HS-27A (cell line): Measurements from ENCODE around the gene MAPRE3.

Source experiments
- DNase-seq: peaks from one replicate; pipeline ENCODE4 v3.0.0-alpha.2; 2012; ENCODE audit warnings: low read depth, missing footprints

The MAPRE3 gene

DNA sequence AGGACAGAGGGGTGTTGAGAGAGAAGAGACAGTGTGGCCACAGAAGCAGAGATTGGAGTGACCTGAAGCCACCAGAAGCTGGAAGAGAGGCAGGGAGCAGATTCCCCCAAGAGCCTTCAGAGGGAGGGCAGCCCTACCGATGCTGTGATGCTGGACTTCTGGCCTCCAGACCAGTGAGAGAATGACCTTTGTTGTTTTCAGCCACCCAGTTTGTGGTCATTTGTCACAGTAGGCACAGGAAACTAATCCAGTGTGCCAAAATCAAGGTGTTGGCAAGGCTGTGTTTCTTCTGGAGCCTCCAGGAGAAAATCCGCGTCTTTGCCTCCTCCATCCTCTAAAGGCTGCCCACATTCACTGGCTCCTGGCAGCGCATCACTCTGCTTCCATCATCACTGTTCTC, 15.4 kb downstream of the MAPRE3 start:
- DNase-seq = no peak

DNA sequence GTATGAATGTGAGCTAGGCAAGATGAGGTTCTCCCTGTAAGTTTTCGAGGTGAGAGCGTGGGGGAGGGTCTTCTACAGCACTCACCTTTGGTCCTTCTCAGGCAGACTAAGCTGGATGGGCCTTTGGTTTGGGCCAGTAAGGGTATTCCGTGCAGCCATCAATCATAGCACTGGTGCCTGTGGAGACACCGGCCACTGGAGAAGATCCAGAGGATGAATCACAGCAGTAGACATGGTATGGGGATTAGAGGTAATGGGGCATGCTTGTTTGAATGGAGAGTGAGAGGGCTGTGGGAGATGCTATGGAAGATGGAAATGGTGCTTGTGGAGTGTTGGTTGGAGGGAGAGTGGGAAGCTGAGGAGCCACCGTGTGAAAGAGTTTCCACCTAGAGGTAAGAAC, 16.1 kb downstream of the MAPRE3 start:
- no peak for DNase-seq

DNA sequence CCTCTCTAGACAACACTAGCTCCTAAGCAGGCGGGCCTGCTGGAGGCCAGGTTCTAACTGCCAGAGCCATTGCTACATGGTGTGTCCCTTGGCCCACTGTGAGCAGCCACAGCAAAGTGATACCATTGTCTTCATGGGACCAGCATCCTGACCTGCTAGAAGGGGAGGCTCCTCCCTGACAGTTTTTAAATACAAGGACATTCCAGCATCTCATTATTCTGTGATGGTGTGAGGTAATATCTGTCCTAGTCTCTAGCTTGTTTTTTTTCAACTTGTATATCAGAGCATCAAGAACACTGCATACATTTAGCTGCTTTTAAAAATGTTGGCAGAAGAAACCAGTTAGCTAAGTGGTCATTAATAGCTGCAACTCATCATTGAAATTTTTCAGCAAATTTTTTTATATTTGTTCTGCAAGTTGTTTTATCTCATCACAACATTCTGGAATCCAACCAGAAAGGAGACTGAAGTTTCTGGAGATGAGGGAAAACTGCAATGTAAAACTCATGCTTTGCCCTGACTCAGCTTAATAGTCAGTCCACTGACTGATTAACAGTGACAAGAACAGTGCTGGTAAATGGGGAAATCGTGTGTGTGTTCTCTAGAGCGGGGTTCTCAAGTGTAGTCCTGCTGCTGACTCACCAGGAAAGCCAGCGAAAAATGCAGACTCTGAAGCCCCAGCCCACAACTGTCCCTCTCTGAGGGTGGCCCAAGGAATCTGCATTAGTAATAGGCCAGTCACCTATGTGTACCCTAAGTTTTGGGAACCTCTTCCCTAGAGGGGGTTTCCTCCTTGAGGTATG, 17.8 kb downstream of the MAPRE3 start:
- DNase-seq = no peak

DNA sequence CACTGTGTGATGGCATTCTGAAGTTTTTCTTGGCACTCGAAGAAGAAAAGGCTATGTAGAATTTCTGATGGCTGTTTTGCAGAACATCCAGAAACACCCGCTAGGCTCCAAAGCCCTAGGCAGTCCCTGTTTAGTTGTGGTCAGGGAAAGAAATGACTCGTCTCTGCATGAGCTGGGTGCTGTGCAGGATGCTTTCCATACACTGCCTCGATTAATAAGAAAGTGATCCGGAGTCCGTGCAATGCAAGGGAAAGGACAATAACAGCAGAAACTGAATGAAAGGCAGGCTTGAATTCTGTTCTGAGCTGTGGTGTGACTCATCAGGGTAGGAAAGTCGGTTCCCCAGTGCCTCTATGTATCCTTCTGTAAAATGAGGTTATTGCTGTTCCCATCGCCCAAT, 18.7 kb downstream of the MAPRE3 start:
- DNase-seq = no peak

DNA sequence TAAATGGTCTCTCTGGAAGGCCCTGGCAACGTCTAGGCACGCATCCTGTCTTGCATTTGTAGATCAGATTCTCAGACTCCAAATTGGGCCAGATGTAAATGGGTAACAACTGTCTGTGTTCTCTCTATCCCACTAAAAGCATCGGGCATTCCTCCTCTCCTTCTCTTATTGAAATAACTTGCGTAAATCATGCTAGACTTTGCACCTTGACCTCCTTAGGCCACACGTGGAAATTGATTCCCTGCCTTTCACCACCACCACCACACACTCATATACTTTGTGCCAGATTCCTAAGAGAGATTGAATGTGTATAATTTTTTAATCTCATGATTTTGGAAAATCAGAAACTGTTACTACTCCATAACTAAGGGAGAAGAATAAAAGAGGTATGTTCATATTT, 21.3 kb downstream of the MAPRE3 start:
- no peak for DNase-seq

DNA sequence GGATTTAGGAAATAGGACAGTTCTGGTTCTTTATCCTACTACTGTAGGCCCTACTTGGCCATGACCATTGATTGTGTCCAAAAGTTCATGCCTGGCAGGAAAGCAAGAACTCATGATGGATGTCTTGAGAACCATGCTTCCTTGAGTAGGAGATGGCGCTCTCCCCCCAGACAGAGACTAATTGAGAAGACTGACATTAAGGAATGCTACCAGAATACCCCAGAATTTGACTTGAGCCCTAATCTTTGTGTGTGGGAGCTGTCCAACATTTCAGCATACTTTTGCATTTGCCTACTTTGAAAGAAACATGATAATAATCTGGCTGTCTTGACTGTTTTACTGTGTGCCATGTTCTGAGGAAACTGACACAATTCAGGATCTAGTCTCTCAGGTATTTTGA, 23.3 kb downstream of the MAPRE3 start:
- DNase-seq = no peak

- DNase-seq = no peak
Observed at GRCh38 chr2:26994983-26995382, 24.5 kb downstream of the MAPRE3 start.

- no peak for DNase-seq
Observed at GRCh38 chr2:26997394-26997793, 27.0 kb downstream of the MAPRE3 start.

- no peak for DNase-seq
Observed at GRCh38 chr2:26998323-26998722, 27.9 kb downstream of the MAPRE3 start.

DNA sequence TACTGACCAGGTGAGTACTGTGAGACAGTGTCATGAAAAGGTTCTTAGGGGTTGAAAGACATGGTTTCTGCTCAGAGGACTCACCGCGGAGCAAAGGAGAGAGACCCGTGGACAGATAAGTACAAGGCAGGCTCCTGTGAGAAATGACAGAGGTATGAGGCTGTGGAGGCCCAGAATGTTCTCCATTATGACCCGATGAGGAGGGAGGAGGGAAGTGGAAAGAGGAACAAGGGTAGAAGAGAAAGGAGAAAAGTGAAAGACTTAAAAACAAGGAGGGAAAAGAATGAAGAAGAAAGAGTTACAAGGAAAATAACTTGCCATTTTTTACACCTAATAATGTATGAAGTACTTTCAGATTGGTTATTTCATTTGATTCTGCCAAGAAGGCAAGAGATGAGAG, 29.8 kb downstream of the MAPRE3 start:
- DNase-seq = no peak

DNA sequence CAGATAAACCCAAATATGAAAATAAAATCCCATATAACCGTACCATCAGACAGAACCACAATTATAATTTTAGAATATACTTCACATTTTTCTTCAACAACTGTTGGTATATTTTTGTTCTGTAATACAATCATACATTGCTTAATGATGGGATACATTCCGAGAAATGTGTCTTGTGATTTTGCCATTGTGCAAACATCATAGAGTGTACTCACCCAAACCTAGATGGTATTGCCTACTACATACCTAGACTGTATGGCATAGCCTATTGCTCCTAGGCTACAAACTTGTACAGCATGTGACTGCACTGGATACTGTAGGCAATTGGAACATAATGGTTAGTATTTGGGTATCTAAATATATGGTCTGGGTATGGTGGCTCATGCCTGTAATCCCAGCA, 30.6 kb downstream of the MAPRE3 start:
- DNase-seq = no peak

DNA sequence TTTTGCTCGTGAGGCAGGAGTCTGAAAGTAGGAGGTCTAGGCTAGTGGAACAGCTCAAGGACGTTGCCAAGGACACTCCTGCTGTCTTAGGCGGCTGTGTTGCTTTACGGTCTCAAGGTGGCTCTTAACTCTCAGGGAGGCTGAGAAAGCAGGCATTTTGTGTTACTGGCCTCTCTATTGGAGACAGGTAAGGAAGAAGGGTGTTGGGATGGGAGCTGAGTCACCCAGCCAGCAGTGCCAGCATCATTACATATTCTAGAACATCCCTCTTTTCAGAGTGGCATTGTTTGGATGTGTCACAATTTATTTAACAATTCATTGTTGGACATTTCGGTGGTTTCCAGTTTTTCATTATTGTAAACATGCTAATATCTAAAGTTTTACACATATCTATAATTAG, 31.5 kb downstream of the MAPRE3 start:
- no peak for DNase-seq

- no peak for DNase-seq
Observed at GRCh38 chr2:27003007-27003406, 32.6 kb downstream of the MAPRE3 start.

- no peak for DNase-seq
Observed at GRCh38 chr2:27003857-27004256, 33.4 kb downstream of the MAPRE3 start.

DNA sequence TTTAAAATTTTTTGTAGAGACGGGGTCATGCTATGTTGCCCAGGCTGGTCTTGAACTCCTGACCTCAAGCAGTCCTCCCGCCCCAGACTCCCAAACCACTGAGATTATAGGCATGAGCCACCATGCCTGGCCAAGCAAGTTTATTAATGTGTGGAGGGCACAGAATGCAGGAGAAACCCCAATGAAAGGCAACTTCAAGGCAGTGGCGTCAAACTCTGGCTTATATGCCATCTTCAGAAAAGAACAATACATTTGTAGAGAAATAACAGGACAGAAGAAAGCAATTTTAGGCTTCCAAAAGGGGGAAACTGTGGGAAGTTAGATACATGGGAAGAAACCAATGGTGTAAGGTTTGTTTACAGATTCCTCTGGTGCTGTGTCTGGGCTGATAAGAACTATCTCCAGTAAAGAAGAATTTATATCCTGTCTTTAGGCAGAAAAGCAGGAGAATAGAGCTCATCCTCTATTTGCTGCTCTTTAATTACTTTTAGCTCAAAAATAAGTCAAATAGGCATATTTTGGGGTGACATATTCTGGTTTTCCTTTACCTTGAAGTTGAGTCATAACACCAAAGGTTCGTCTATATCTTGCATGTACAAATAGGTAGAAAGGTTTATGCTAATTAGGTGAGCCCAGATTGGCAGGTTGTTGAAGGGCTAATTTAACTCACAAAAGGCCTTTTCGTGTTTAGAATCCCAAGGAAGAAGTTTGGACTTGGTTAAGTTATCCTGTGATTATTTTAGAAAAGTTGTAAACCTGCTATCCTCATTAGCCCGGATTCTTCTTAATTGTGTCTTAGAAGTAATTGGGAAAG, 36.4 kb downstream of the MAPRE3 start:
- DNase-seq = no peak

GRCh38 chr2:27007416-27008374, 37.3 kb downstream of the MAPRE3 start:
- DNase-seq = no peak

- DNase-seq = no peak
Observed at GRCh38 chr2:27008678-27009077, 38.2 kb downstream of the MAPRE3 start.

- DNase-seq = no peak
Observed at GRCh38 chr2:27009083-27009482, 38.6 kb downstream of the MAPRE3 start.

DNA sequence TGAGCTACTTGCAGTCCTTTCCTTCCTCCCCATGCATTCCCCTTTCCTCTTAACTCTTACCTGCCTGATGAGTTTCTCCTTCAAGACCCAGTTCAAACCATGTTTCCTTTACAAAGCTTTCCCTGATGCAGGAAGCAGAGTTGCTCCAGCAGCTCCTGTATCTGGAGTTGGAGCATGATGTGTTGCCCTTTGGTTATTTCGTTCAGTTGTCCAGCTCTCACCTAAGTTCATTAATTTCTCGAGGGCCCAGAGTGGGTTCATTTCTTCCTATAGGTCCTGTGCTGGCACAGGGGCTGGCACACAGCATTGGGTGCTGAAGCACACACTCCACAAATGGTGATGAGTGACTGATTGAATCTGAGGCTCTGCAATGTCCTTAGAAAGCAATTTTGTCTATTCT, 39.3 kb downstream of the MAPRE3 start:
- no peak for DNase-seq

DNA sequence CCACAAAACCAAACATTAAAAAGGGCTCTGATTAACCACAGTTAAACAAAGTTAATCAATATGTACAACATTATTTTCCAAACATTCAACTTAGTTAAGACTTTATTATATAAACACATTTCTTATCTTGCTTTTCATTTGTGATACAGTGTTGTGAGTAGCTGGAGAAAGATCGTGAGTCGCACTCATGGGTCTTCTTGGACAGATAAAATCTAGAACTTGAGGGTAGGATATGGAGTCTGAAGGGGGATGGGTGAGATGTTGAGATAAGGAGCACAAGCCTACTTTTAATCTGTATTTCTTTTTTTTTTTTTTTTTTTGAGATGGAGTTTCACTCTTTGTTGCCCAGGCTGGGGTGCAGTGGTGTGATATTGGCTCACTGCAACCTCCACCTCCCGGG, 39.7 kb downstream of the MAPRE3 start:
- DNase-seq = no peak

DNA sequence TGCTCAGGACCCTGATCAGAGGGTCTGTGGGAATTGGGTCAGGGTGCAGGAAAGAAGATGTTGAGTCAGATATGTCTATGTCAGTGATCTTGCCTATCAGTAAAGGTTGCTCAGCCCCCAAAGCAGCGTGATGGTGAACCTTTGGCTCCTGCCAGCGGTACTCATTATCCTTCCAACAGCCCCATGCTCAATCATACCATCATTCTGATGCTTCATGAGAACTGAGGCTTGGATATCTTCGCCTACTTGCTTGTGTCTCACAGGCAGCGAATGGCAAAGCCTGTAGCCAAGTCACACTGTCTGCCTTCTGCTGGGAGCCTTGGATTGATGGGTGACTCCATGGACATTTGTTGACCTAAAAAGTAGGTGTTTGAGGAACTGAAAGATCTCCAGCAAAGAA, 43.3 kb downstream of the MAPRE3 start:
- DNase-seq = no peak

GRCh38 chr2:27014771-27015433, 44.5 kb downstream of the MAPRE3 start:
- DNase-seq = no peak
